ENCODE measurements around the gene ZC3H4. TPM values are rescaled to one million over a fixed set of nuclear protein-coding genes. Genes with fewer than 3 reads are reported as not detected.

The ZC3H4 gene
- total RNA-seq, 2 donors from 2014 or later: 21.9 to 26.0 TPM

- TF ChIP-seq, protein P1, sequence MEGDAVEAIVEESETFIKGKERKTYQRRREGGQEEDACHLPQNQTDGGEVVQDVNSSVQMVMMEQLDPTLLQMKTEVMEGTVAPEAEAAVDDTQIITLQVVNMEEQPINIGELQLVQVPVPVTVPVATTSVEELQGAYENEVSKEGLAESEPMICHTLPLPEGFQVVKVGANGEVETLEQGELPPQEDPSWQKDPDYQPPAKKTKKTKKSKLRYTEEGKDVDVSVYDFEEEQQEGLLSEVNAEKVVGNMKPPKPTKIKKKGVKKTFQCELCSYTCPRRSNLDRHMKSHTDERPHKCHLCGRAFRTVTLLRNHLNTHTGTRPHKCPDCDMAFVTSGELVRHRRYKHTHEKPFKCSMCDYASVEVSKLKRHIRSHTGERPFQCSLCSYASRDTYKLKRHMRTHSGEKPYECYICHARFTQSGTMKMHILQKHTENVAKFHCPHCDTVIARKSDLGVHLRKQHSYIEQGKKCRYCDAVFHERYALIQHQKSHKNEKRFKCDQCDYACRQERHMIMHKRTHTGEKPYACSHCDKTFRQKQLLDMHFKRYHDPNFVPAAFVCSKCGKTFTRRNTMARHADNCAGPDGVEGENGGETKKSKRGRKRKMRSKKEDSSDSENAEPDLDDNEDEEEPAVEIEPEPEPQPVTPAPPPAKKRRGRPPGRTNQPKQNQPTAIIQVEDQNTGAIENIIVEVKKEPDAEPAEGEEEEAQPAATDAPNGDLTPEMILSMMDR (IDR thresholded peaks at IDR 0.05): no peak
- Histone ChIP-seq H3K4me3 (peak overlapping the region; percentile 98), H3K27me3 (replicated peaks; ENCODE audit: insufficient read depth) (no peaks in the 10 kb centered on the region), H3K27ac (peak overlapping the region; percentile 100), H3K4me1 (ENCODE audit: control insufficient read depth in 1 of 2, low read depth in 2 of 2) (peaks cover 26 to 49% of the 10 kb centered on the region in 2 donors), H3K36me3 (no peaks in the 10 kb centered on the region), H3K9me3 (no peaks in the 10 kb centered on the region)
- ATAC-seq (ENCODE audit: insufficient number of reproducible peaks, low FRiP score, low read depth): no peak
- DNase-seq (ENCODE audit: low spot score): no peak
Measured at GRCh38 chr19:47111006-47111621, 2.5 kb downstream of the ZC3H4 start.

- Histone ChIP-seq H3K27me3 (replicated peaks; ENCODE audit: insufficient read depth) (no peaks in the 10 kb centered on the region), H3K27ac (peak overlapping the region; percentile 100), H3K9me3 (no peaks in the 10 kb centered on the region), H3K36me3 (no peaks in the 10 kb centered on the region), H3K4me1 (ENCODE audit: control insufficient read depth in 1 of 2, low read depth in 2 of 2) (peaks cover 28 to 52% of the 10 kb centered on the region in 2 donors), H3K4me3 (peak overlapping the region; percentile 98)
- ATAC-seq (ENCODE audit: insufficient number of reproducible peaks, low FRiP score, low read depth) (no peak), DNase-seq (ENCODE audit: low spot score) (no peak)
- TF ChIP-seq, protein P1 (IDR thresholded peaks at IDR 0.05): no peak
Measured at GRCh38 chr19:47110521-47111005, 3.0 kb downstream of the ZC3H4 start.

- no peak for DNase-seq (ENCODE audit: low spot score)
- Histone ChIP-seq H3K9me3 (no peaks in the 10 kb centered on the region), H3K4me1 (ENCODE audit: control insufficient read depth in 1 of 2, low read depth in 2 of 2) (peaks cover 28 to 52% of the 10 kb centered on the region in 2 donors), H3K27me3 (replicated peaks; ENCODE audit: insufficient read depth) (no peaks in the 10 kb centered on the region), H3K27ac (peak overlapping the region; percentile 100), H3K36me3 (no peaks in the 10 kb centered on the region), H3K4me3 (peak overlapping the region; percentile 98)
- no peak for ATAC-seq (ENCODE audit: insufficient number of reproducible peaks, low FRiP score, low read depth)
- TF ChIP-seq, protein P1 (IDR thresholded peaks at IDR 0.05): no peak
Measured at GRCh38 chr19:47109541-47110375, 3.8 kb downstream of the ZC3H4 start.

DNA sequence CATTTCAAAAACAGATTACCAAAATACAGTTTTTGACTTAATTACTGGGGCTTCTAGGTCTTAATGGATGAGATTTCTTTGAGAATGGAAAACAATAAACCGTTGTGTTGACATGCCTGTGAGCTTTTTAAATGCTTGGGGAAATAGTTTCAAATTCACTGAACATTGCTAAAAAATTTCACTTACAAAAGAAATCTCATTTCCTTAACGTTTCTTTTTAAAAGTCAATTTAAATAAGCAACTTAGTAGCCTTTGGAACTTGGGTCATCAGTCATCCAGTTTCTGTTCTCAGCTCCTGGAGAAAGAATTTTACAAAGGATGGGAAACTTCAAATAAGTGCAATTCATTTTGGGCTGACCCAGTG lies 4.4 kb downstream of the ZC3H4 start:
- no peaks in the 10 kb centered on the region for H3K27me3 ChIP-seq (replicated peaks; ENCODE audit: insufficient read depth)
- H3K4me3 ChIP-seq: peak overlapping the region; percentile 98
- H3K4me1 ChIP-seq (ENCODE audit: control insufficient read depth in 1 of 2, low read depth in 2 of 2): peaks cover 28 to 48% of the 10 kb centered on the region in 2 donors
- peak overlapping the region; percentile 100 for H3K27ac ChIP-seq
- DNase-seq (ENCODE audit: low spot score): no peak
- H3K9me3 ChIP-seq: no peaks in the 10 kb centered on the region
- H3K36me3 ChIP-seq: no peaks in the 10 kb centered on the region
- TF ChIP-seq, protein P1 (IDR thresholded peaks at IDR 0.05): no peak
- no peak for ATAC-seq (ENCODE audit: insufficient number of reproducible peaks, low FRiP score, low read depth)

Measured in thoracic aorta (tissue), 2 donors.